Activated CD4-positive, alpha-beta memory T cell treated with anti-CD3 and anti-CD28 coated beads, Interleukin-2, amount 10 ng/mL, durations not matched to agents 7 days and 5 days (primary cell): ENCODE results near the gene GLIS1. TPM values are rescaled to one million over a fixed set of nuclear protein-coding genes. Genes with fewer than 3 reads are reported as not detected.

ENCODE experiments used
- CTCF ChIA-PET: fragments of 350-600 bp; sonication (Branson Sonifier 250); formaldehyde crosslinking; loops from one replicate; lab custom pipeline; 2021; ENCODE audit warnings: antibody characterized with exemption, inconsistent platforms; lab: Charles Lee
- POLR2A ChIA-PET: fragments of 350-600 bp; sonication (Branson Sonifier 250); formaldehyde crosslinking; loops from one replicate; lab custom pipeline; 2021; ENCODE audit warnings: antibody characterized with exemption; lab: Charles Lee
- DNase-seq: peaks from one replicate; pipeline ENCODE4 v3.0.0-alpha.2; 2020
- H3K27ac Mint-ChIP-seq: one replicate; pipeline ENCODE4 v1.8.0; 2021; ENCODE audit warnings: mild to moderate bottlenecking, mixed read lengths
- H3K27me3 Mint-ChIP-seq: one replicate; pipeline ENCODE4 v1.8.0; 2021; ENCODE audit warnings: mixed read lengths
- H3K36me3 Mint-ChIP-seq: one replicate; pipeline ENCODE4 v1.8.0; 2021; ENCODE audit warnings: low read depth, mixed read lengths
- H3K4me1 Mint-ChIP-seq: one replicate; pipeline ENCODE4 v1.8.0; 2021; ENCODE audit warnings: mixed read lengths
- H3K4me3 Mint-ChIP-seq: one replicate; pipeline ENCODE4 v1.8.0; 2021; ENCODE audit warnings: mild to moderate bottlenecking, mixed read lengths
- H3K9me3 Mint-ChIP-seq: one replicate; pipeline ENCODE4 v1.8.0; 2021; ENCODE audit warnings: mixed read lengths
- total RNA-seq, 2 experiments: library from RNA; stranded (reverse); gene quantifications; one replicate each; pipeline ENCODE4 v1.2.3, GENCODE V29; 2021

Gene GLIS1
- total RNA-seq, 2 experiments from 2014 or later: not detected

GRCh38 chr1:53604291-53604919, 134.6 kb downstream of the GLIS1 start:
- Mint-ChIP-seq H3K9me3 (no peaks in the 10 kb centered on the region), H3K27me3 (no peaks in the 10 kb centered on the region), H3K4me1 (peaks cover 3% of the 10 kb centered on the region), H3K36me3 (no peaks in the 10 kb centered on the region), H3K4me3 (no peak overlapping the region), H3K27ac (no peak overlapping the region)
- ChIA-PET CTCF (no interaction called here), POLR2A (no interaction called here)
- DNase-seq: no peak

GRCh38 chr1:53603431-53603830, 135.5 kb downstream of the GLIS1 start:
- no peaks in the 10 kb centered on the region for H3K36me3 Mint-ChIP-seq
- POLR2A ChIA-PET: no interaction called here
- H3K27me3 Mint-ChIP-seq: no peaks in the 10 kb centered on the region
- CTCF ChIA-PET: no interaction called here
- no peaks in the 10 kb centered on the region for H3K9me3 Mint-ChIP-seq
- DNase-seq: no peak
- H3K4me3 Mint-ChIP-seq: no peak overlapping the region
- peaks cover 3% of the 10 kb centered on the region for H3K4me1 Mint-ChIP-seq
- H3K27ac Mint-ChIP-seq: no peak overlapping the region

GRCh38 chr1:53601867-53602775, 136.8 kb downstream of the GLIS1 start:
- no peak for DNase-seq
- CTCF ChIA-PET: no interaction called here
- H3K27me3 Mint-ChIP-seq: no peaks in the 10 kb centered on the region
- POLR2A ChIA-PET: no interaction called here
- no peak overlapping the region for H3K27ac Mint-ChIP-seq
- H3K36me3 Mint-ChIP-seq: no peaks in the 10 kb centered on the region
- H3K4me3 Mint-ChIP-seq: no peak overlapping the region
- no peaks in the 10 kb centered on the region for H3K9me3 Mint-ChIP-seq
- H3K4me1 Mint-ChIP-seq: peaks cover 3% of the 10 kb centered on the region

GRCh38 chr1:53601031-53601745, 137.8 kb downstream of the GLIS1 start:
- no peak for DNase-seq
- Mint-ChIP-seq H3K27me3 (no peaks in the 10 kb centered on the region), H3K9me3 (no peaks in the 10 kb centered on the region), H3K4me3 (no peak overlapping the region), H3K4me1 (peaks cover 3% of the 10 kb centered on the region), H3K27ac (no peak overlapping the region), H3K36me3 (no peaks in the 10 kb centered on the region)
- ChIA-PET CTCF (no interaction called here), POLR2A (no interaction called here)

GRCh38 chr1:53600561-53600960, 138.4 kb downstream of the GLIS1 start:
- CTCF ChIA-PET: no interaction called here
- H3K9me3 Mint-ChIP-seq: no peaks in the 10 kb centered on the region
- DNase-seq: no peak
- H3K4me1 Mint-ChIP-seq: peaks cover 3% of the 10 kb centered on the region
- H3K27me3 Mint-ChIP-seq: no peaks in the 10 kb centered on the region
- POLR2A ChIA-PET: no interaction called here
- H3K36me3 Mint-ChIP-seq: no peaks in the 10 kb centered on the region
- no peak overlapping the region for H3K4me3 Mint-ChIP-seq
- H3K27ac Mint-ChIP-seq: no peak overlapping the region

- peaks cover 3% of the 10 kb centered on the region for H3K4me1 Mint-ChIP-seq
- ChIA-PET CTCF (no interaction called here), POLR2A (no interaction called here)
- H3K9me3 Mint-ChIP-seq: no peaks in the 10 kb centered on the region
- no peaks in the 10 kb centered on the region for H3K36me3 Mint-ChIP-seq
- H3K27me3 Mint-ChIP-seq: no peaks in the 10 kb centered on the region
- DNase-seq: no peak
- no peak overlapping the region for H3K4me3 Mint-ChIP-seq
- no peak overlapping the region for H3K27ac Mint-ChIP-seq
Measured at GRCh38 chr1:53600001-53600400, 139.0 kb downstream of the GLIS1 start.

GRCh38 chr1:53599481-53599880, 139.5 kb downstream of the GLIS1 start:
- Mint-ChIP-seq H3K27me3 (no peaks in the 10 kb centered on the region), H3K27ac (no peak overlapping the region), H3K4me1 (peaks cover 3% of the 10 kb centered on the region), H3K36me3 (no peaks in the 10 kb centered on the region), H3K4me3 (no peak overlapping the region), H3K9me3 (no peaks in the 10 kb centered on the region)
- no peak for DNase-seq
- ChIA-PET POLR2A (no interaction called here), CTCF (no interaction called here)

- no peak overlapping the region for H3K27ac Mint-ChIP-seq
- peaks cover 3% of the 10 kb centered on the region for H3K4me1 Mint-ChIP-seq
- no peaks in the 10 kb centered on the region for H3K9me3 Mint-ChIP-seq
- ChIA-PET CTCF (no interaction called here), POLR2A (no interaction called here)
- H3K4me3 Mint-ChIP-seq: no peak overlapping the region
- no peaks in the 10 kb centered on the region for H3K27me3 Mint-ChIP-seq
- no peak for DNase-seq
- no peaks in the 10 kb centered on the region for H3K36me3 Mint-ChIP-seq
Measured at GRCh38 chr1:53598966-53599365, 140.0 kb downstream of the GLIS1 start.

- Mint-ChIP-seq H3K27me3 (no peaks in the 10 kb centered on the region), H3K27ac (no peak overlapping the region), H3K36me3 (no peaks in the 10 kb centered on the region), H3K4me1 (peaks cover under 1% of the 10 kb centered on the region), H3K4me3 (no peak overlapping the region), H3K9me3 (no peaks in the 10 kb centered on the region)
- CTCF ChIA-PET: no interaction called here
- POLR2A ChIA-PET: no interaction called here
- no peak for DNase-seq
Measured at GRCh38 chr1:53595906-53596305, 143.1 kb downstream of the GLIS1 start.

- H3K9me3 Mint-ChIP-seq: no peaks in the 10 kb centered on the region
- H3K4me1 Mint-ChIP-seq: no peaks in the 10 kb centered on the region
- no peak overlapping the region for H3K27ac Mint-ChIP-seq
- no peak overlapping the region for H3K4me3 Mint-ChIP-seq
- ChIA-PET CTCF (no interaction called here), POLR2A (no interaction called here)
- DNase-seq: no peak
- H3K36me3 Mint-ChIP-seq: no peaks in the 10 kb centered on the region
- H3K27me3 Mint-ChIP-seq: no peaks in the 10 kb centered on the region
Measured at GRCh38 chr1:53594391-53595180, 144.4 kb downstream of the GLIS1 start.

- CTCF ChIA-PET: no interaction called here
- DNase-seq: no peak
Measured at GRCh38 chr1:53593758-53594380, 145.1 kb downstream of the GLIS1 start.

GRCh38 chr1:53592985-53593757, 145.8 kb downstream of the GLIS1 start:
- ChIA-PET POLR2A (no interaction called here), CTCF (no interaction called here)
- H3K4me1 Mint-ChIP-seq: no peaks in the 10 kb centered on the region
- peaks cover 3% of the 10 kb centered on the region for H3K27me3 Mint-ChIP-seq
- no peak overlapping the region for H3K27ac Mint-ChIP-seq
- DNase-seq: no peak
- H3K36me3 Mint-ChIP-seq: no peaks in the 10 kb centered on the region
- H3K4me3 Mint-ChIP-seq: no peak overlapping the region
- no peaks in the 10 kb centered on the region for H3K9me3 Mint-ChIP-seq

More at GRCh38 chr1:53593758-53594380, 145.1 kb downstream of the GLIS1 start:
- H3K36me3 Mint-ChIP-seq: no peaks in the 10 kb centered on the region
- no peaks in the 10 kb centered on the region for H3K9me3 Mint-ChIP-seq
- H3K4me3 Mint-ChIP-seq: no peak overlapping the region
- POLR2A ChIA-PET: no interaction called here
- H3K27ac Mint-ChIP-seq: no peak overlapping the region
- H3K27me3 Mint-ChIP-seq: no peaks in the 10 kb centered on the region
- no peaks in the 10 kb centered on the region for H3K4me1 Mint-ChIP-seq
